GM12873 (cell line): ENCODE data around the gene CPED1.

Experiments used
- TF ChIP-seq, protein P1 (sequence below): IDR thresholded peaks from 2 replicates; pipeline ENCODE4 v1.5.1; 2012; ENCODE audit warnings: low read depth, mild to moderate bottlenecking, moderate library complexity, low read length, control low read depth; ENCODE audit not compliant: insufficient read depth; ENCODE audit errors: missing control alignments

Gene CPED1

DNA sequence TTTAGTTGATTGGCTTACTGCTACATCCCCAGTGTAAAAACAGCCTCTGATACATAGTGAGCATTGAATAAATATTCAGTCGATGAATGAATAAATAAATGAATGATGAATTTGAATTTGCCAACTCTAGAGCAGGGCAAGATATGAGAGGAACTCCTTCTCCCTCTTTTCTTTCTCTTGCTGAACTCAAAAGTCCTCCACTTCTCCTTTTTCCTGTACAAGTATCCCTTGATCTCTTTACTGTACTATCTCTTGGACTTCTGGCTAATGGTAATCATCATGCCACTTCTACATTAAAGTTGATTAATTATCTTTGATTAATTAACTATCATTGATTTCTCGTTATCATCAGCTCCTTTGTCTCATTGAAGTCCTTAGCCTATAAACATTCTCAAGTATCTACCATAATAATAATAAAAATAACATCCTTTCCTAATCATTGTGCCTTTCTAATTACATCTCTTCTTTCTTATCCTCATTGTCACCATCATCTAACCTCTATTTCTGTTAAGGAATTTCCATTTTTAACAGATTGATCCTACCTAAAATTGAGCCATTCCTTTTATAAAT is 10.6 kb downstream of the CPED1 start:
- TF ChIP-seq, protein P1, sequence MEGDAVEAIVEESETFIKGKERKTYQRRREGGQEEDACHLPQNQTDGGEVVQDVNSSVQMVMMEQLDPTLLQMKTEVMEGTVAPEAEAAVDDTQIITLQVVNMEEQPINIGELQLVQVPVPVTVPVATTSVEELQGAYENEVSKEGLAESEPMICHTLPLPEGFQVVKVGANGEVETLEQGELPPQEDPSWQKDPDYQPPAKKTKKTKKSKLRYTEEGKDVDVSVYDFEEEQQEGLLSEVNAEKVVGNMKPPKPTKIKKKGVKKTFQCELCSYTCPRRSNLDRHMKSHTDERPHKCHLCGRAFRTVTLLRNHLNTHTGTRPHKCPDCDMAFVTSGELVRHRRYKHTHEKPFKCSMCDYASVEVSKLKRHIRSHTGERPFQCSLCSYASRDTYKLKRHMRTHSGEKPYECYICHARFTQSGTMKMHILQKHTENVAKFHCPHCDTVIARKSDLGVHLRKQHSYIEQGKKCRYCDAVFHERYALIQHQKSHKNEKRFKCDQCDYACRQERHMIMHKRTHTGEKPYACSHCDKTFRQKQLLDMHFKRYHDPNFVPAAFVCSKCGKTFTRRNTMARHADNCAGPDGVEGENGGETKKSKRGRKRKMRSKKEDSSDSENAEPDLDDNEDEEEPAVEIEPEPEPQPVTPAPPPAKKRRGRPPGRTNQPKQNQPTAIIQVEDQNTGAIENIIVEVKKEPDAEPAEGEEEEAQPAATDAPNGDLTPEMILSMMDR: no peak

- TF ChIP-seq, protein P1: no peak
Measured at GRCh38 chr7:121000081-121000983, 11.8 kb downstream of the CPED1 start.

DNA sequence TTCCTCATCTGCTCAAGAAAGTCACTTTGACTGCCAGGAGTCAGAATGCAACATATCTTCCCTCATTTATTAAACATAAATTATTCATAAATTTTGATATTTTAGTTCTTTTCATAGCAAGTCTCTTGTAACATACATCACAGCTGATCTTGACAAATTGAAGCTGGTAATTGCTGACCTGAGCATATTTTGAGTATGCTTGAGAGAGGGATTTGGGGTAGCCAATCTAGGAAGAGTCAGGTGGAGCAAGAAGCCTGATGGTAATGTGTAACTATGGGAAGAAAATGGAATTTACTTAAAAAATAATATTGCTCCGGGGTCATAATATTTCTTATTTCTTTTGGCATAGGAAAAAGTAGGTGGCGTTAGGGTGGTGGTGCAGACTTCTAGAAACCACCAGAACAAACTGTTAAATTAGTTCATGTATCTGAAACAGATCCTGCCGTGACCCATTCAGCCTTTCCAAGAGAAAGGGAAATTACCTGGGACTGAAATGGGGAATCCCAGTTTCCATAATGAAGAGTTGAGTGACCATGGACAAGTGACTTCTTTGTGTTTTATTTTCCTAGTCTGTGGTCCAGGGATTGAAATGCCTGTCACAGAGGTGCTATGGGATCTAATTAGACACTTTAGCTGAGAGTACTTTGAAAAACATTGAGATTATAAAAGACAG is 12.9 kb downstream of the CPED1 start:
- TF ChIP-seq, protein P1: no peak

GRCh38 chr7:121002048-121002756 is 13.7 kb downstream of the CPED1 start:
- TF ChIP-seq, protein P1: no peak

- TF ChIP-seq, protein P1: no peak
Measured at GRCh38 chr7:121002757-121003200, 14.3 kb downstream of the CPED1 start.

DNA sequence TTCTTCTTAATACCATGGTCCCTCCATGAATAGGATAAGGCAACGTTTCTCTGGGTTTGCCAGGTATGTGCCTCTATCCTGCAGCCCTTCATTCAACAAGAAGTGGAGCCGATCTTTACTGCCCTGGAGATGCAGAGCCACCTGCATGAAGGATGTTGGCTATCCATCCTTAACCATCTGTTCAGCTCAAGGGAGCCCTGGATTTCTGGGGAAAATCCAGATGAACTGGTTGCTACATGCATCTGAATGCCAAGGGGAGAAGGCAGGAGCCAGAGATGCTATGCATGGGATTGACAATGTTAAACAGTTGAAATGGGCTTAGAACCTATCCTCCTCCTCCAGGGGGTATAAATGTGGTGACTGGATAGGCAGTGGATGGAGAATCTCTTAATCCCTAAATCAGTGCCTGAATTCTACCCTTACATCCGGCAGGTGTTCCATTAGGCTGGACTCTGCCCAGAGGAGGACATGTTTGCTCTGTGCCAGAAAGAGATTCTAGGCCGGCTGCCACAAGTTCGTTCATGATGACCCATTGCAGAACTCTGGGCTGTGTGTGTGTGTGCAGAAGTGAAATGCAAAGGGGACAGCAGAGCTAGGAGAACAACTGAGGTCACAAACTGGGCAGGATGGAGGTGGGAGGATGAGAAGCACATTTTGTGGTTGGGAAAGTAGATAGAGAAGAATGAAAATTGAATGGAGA is 15.6 kb downstream of the CPED1 start:
- TF ChIP-seq, protein P1: no peak
